Measurements from ENCODE around the gene LRRTM2.

GRCh38 chr5:138870611-138871010 is 4.5 kb downstream of the LRRTM2 start:
- TF ChIP-seq CTCF (IDR thresholded peaks at IDR 0.05) (no peak), POLR2A (IDR thresholded peaks at IDR 0.05) (no peak)

All from vagina (tissue), 2 donors.